H9 (cell line): Measurements from ENCODE around the gene ILDR1. TPM values are rescaled to one million over a fixed set of nuclear protein-coding genes. Genes with fewer than 3 reads are reported as not detected.

Source experiments
- total RNA-seq: library from RNA; stranded (reverse); gene quantifications from 2 replicates; pipeline ENCODE4 v1.2.1, GENCODE V29; 2021

The ILDR1 gene
- total RNA-seq, 1 experiment from 2014 or later = 0.68 TPM

Other genes with a start within 250 kb of the ILDR1 start
- 34.6 and 35.8 TPM in 2 replicates for gene IQCB1, start 187.2 kb downstream of the ILDR1 start, total RNA-seq
- gene EAF2, start 187.0 kb downstream of the ILDR1 start, total RNA-seq = 4.3 and 4.4 TPM in 2 replicates
- gene SLC15A2, start 127.8 kb downstream of the ILDR1 start, total RNA-seq = 2.3 and 2.4 TPM in 2 replicates
- gene CD86, start 33.1 kb upstream of the ILDR1 start, total RNA-seq = not detected in 2 replicates
- gene CASR, start 161.4 kb upstream of the ILDR1 start, total RNA-seq = 0.02 TPM in 1 of 2 replicates, not detected in the other